K562 (cell line): Measurements from ENCODE around the gene MYL4. TPM values are rescaled to one million over a fixed set of nuclear protein-coding genes. Genes with fewer than 3 reads are reported as not detected.
A peak's percentile ranks its signal among the peaks of the same experiment; 100 is the strongest.

Experiments
- ATAC-seq: fragments of 200-7000 bp; cut with Tn5 transposase; 3 replicates; pipeline ENCODE4 v1.9.1; 2020; ENCODE audit warnings: moderate library complexity
- BruUV-seq: library from RNA; stranded (reverse); fragments of 400-500 nt; replicated peaks from 2 replicates; lab custom pipeline; 2021; lab: Mats Ljungman, UMichigan
- CTCF ChIA-PET: fragments of 300-600 bp; formaldehyde crosslinking; extraction: SDS; loops from one replicate; lab custom pipeline; 2021; ENCODE audit warnings: low intra/inter-chr PET ratio; lab: Yijun Ruan, JAX
- POLR2A ChIA-PET: fragments of 300-600, 350-650 bp; sonication (Branson Sonifier 250); formaldehyde crosslinking; extraction: SDS; loops from one replicate; lab custom pipeline; 2021; ENCODE audit warnings: antibody characterized with exemption, inconsistent platforms; lab: Yijun Ruan, JAX
- DNase-seq, 4 experiments: peaks; one replicate each; pipeline versions ENCODE4 v3.0.0 to v3.0.0-alpha.2; 2011 to 2018; ENCODE audit warnings: low spot score in 3 of 4, mixed read lengths in 3 of 4; ENCODE audit errors: extremely low read depth in 1 of 4
- FAIRE-seq: peaks from 2 replicates; lab custom pipeline; 2011; peaks lifted over from hg19 to GRCh38; lab: Jason Lieb, UNC
- H2AFZ ChIP-seq: 2 replicates; pipeline ENCODE4 v1.6.0; 2011; ENCODE audit warnings: low read depth, low read length, control low read depth, inconsistent platforms
- H3K27ac ChIP-seq: fragments of 200-600 bp; 3 replicates; pipeline ENCODE4 v1.8.0; 2011; ENCODE audit warnings: low read depth, mild to moderate bottlenecking, control low read depth, inconsistent platforms, low read length, moderate library complexity, mixed read lengths; ENCODE audit errors: extremely low read depth
- H3K27me3 ChIP-seq, 2 experiments: fragments of 300-600 bp in 1 of 2; 2 replicates in 1 of 2; 3 replicates in 1 of 2; pipeline versions ENCODE4 v1.6.0 to v1.8.0; 2011; ENCODE audit warnings: inconsistent platforms in 2 of 2, low read length in 2 of 2, mild to moderate bottlenecking in 1 of 2, mixed read lengths in 1 of 2, moderate library complexity in 1 of 2; ENCODE audit not compliant: control insufficient read depth in 2 of 2, insufficient read depth in 2 of 2
- H3K36me3 ChIP-seq: fragments of 300-600 bp; 3 replicates; pipeline ENCODE4 v1.8.0; 2011; ENCODE audit warnings: mild to moderate bottlenecking, low read length, inconsistent platforms; ENCODE audit not compliant: control insufficient read depth, insufficient read depth
- H3K4me1 ChIP-seq, 2 experiments: fragments of 200-600 bp in 1 of 2; replicated peaks in 1 of 2; 2 replicates in 1 of 2; 3 replicates in 1 of 2; pipeline versions ENCODE4 v1.5.1 to v1.8.0; 2011; ENCODE audit warnings: inconsistent platforms in 2 of 2, low read length in 2 of 2, mild to moderate bottlenecking in 1 of 2, mixed read lengths in 1 of 2, moderate library complexity in 1 of 2; ENCODE audit not compliant: control insufficient read depth in 2 of 2, insufficient read depth in 2 of 2
- H3K4me2 ChIP-seq: 2 replicates; pipeline ENCODE4 v1.6.1; 2011; ENCODE audit warnings: low read length, control low read depth, inconsistent platforms, mixed read lengths; ENCODE audit not compliant: insufficient read depth
- H3K4me3 ChIP-seq: fragments of 200-600 bp; sonication (generic), shearing (Covaris generic); 2 replicates; pipeline ENCODE4 v1.5.1; 2016; ENCODE audit warnings: control low read depth, inconsistent platforms
- H3K79me2 ChIP-seq: fragments of 200-600 bp; 3 replicates; pipeline ENCODE4 v1.8.0; 2011; ENCODE audit warnings: low read length, inconsistent platforms; ENCODE audit not compliant: control insufficient read depth, insufficient read depth
- H3K9ac ChIP-seq, 2 experiments: 2 replicates each; pipeline versions ENCODE4 v1.6.0 to v1.6.1; 2011; ENCODE audit warnings: low read depth in 2 of 2, low read length in 2 of 2, control low read depth in 1 of 2, inconsistent platforms in 1 of 2, mild to moderate bottlenecking in 1 of 2, mixed read lengths in 1 of 2; ENCODE audit not compliant: insufficient read depth in 1 of 2
- H3K9me1 ChIP-seq: one replicate; pipeline ENCODE4 v1.6.0; 2011; ENCODE audit warnings: inconsistent platforms, mild to moderate bottlenecking, low read length, moderate library complexity; ENCODE audit not compliant: control insufficient read depth, insufficient read depth
- H3K9me3 ChIP-seq: replicated peaks from 2 replicates; pipeline ENCODE4 v1.5.1; 2011; ENCODE audit warnings: low read depth, low read length, inconsistent platforms; ENCODE audit not compliant: control insufficient read depth, insufficient read depth
- H4K20me1 ChIP-seq: replicated peaks from 2 replicates; pipeline ENCODE4 v1.6.1; 2011; ENCODE audit warnings: low read length, inconsistent platforms, mixed read lengths; ENCODE audit not compliant: control insufficient read depth, insufficient read depth
- MAFK ChIP-seq: IDR thresholded peaks from 2 replicates; pipeline ENCODE4 v1.6.1; 2011; ENCODE audit warnings: low read length, improper control_type of control experiment
- PHB ChIP-seq: fragments of 250-450 bp; sonication (Bioruptor Pico); IDR thresholded peaks from 2 replicates; pipeline ENCODE4 v1.5.0; 2021
- PHB2 ChIP-seq: fragments of 450-650 bp; IDR thresholded peaks from 2 replicates; pipeline ENCODE4 v1.6.1; 2017; ENCODE audit warnings: low read depth
- RFX7 ChIP-seq: fragments of 250-450 bp; sonication (Bioruptor Pico); IDR thresholded peaks from 2 replicates; pipeline ENCODE4 v1.5.1; 2021; ENCODE audit warnings: mild to moderate bottlenecking
- TAF7 ChIP-seq: fragments of 450-650 bp; IDR thresholded peaks from 2 replicates; pipeline ENCODE4 v1.6.1; 2016; ENCODE audit warnings: missing genetic modification characterization, missing compliant biosample characterization
- ZNF165 ChIP-seq: fragments of 250-450 bp; sonication (Bioruptor Pico); IDR thresholded peaks from 2 replicates; pipeline ENCODE4 v1.4.0; 2020; ENCODE audit warnings: borderline replicate concordance
- WGBS: fragments of 100-300 bp; shearing (Covaris generic); methylation state at CpG from one replicate; pipeline ENCODE4 v1.1.6; 2016; ENCODE audit warnings: low coverage, mixed read lengths; ENCODE audit not compliant: insufficient coverage; ENCODE audit errors: missing lambda C conversion rate; 5-methylcytosine and 5-hydroxymethylcytosine counted together
- in situ Hi-C: fragments of 300-500 bp; cut with MboI; formaldehyde crosslinking; loops from 4 replicates; pipeline ENCODE4 v1.15.0; 2018; ENCODE audit warnings: inconsistent platforms, mixed read lengths
- intact Hi-C: fragments of 100-400 bp; cut with micrococcal nuclease; formaldehyde crosslinking; loops from 2 replicates; pipeline ENCODE4 v1.14.2; 2022
- polyA plus RNA-seq, 8 experiments: library from polyadenylated mRNA; depleted of rRNA in 4 of 8; stranded (reverse) in 5 of 8; unstranded in 3 of 8; fragments of >200 nt; fragmentation: Nextera tagmentation in 2 of 8; fragmentation: Illumina TruSeq in 1 of 8; extraction: Ambion mirVana in 2 of 8; extraction: Trizol in 1 of 8; gene quantifications; 2 replicates each; pipeline versions ENCODE4 v1.2.1 to v1.2.3, GENCODE V29; 2011 to 2014; ENCODE audit warnings: inconsistent platforms in 1 of 8, missing spikeins in 1 of 8
- total RNA-seq, 7 experiments: library from RNA; depleted of rRNA in 6 of 7; stranded (reverse); fragments of >200 nt in 6 of 7; fragmentation: Illumina TruSeq in 2 of 7; extraction: Trizol in 2 of 7; gene quantifications; 2 replicates each; pipeline versions ENCODE4 v1.2.1 to v1.2.3, GENCODE V29; 2011 to 2021; ENCODE audit warnings: low replicate concordance in 1 of 7
- TF ChIP-seq, protein P1 (sequence below): fragments of 200-800 bp; sonication (Bioruptor generic); IDR thresholded peaks from 2 replicates; pipeline ENCODE4 v1.6.1; 2016; ENCODE audit warnings: missing genetic modification characterization, missing compliant biosample characterization
- TF ChIP-seq, protein P2 (sequence below): fragments of 450-650 bp; formaldehyde crosslinking; IDR thresholded peaks from 2 replicates; pipeline ENCODE4 v1.4.0; 2020; ENCODE audit warnings: mild to moderate bottlenecking, moderate library complexity
- TF ChIP-seq, protein P3 (sequence below), 2 experiments: fragments of 450-650 bp; IDR thresholded peaks; 2 replicates each; pipeline ENCODE4 v1.6.1; 2016

MYL4 gene
- total and polyA plus RNA-seq, 9 of the 15 experiments (the other 6 are each of a cell fraction or from before 2014, with no cell fraction given), result 117 to 423 (median 221) TPM

DNA sequence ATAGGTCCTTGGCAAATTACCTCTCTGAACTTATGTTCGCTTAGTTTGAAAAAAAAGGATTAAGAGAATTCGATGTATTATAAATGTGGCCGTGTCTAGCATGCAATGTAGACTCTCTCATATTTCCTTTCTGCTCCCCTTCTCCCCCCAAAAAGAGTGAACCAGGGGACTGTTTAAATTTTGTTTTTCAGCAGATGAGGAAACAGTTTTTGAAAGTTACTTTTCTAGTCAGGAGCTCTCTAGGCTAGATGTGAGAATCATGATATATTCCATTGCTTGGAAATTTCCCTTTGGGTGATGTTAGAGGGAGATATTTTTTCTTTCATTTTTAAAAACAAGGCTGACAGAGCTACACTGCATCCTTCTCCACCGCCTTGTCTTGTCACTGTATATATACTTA lies 18.9 kb upstream of the MYL4 start:
- Histone ChIP-seq H3K4me1 (peaks cover 9 to 22% of the 10 kb centered on the region in 2 experiments; a peak in 4 of 5 replicates), H3K9me3 (no peaks in the 10 kb centered on the region), H3K27ac (peak overlapping the region; percentile 90), H3K79me2 (peaks cover 39% of the 10 kb centered on the region), H4K20me1 (0 out of 2 replicates have a peak, but pooled peaks cover 4% of the 10 kb centered on the region), H3K36me3 (peaks cover 6% of the 10 kb centered on the region; the same call in 2 of the 3 replicates), H3K4me2 (peak overlapping the region; percentile 76; the same call in 1 of the 2 replicates), H3K9ac (peak overlapping the region in 1 of 2 experiments; percentile 74; a peak in 2 of 4 replicates), H2AFZ (peak overlapping the region; percentile 85), H3K4me3 (no peak overlapping the region), H3K9me1 (no peaks in the 10 kb centered on the region), H3K27me3 (no peaks in the 10 kb centered on the region)
- 35% methylated on average over 4 of the region's 4 CpGs for whole genome bisulfite sequencing
- in situ Hi-C loops, result no loop called here
- intact Hi-C loops, result no loop called here
- TF ChIP-seq, protein P1, sequence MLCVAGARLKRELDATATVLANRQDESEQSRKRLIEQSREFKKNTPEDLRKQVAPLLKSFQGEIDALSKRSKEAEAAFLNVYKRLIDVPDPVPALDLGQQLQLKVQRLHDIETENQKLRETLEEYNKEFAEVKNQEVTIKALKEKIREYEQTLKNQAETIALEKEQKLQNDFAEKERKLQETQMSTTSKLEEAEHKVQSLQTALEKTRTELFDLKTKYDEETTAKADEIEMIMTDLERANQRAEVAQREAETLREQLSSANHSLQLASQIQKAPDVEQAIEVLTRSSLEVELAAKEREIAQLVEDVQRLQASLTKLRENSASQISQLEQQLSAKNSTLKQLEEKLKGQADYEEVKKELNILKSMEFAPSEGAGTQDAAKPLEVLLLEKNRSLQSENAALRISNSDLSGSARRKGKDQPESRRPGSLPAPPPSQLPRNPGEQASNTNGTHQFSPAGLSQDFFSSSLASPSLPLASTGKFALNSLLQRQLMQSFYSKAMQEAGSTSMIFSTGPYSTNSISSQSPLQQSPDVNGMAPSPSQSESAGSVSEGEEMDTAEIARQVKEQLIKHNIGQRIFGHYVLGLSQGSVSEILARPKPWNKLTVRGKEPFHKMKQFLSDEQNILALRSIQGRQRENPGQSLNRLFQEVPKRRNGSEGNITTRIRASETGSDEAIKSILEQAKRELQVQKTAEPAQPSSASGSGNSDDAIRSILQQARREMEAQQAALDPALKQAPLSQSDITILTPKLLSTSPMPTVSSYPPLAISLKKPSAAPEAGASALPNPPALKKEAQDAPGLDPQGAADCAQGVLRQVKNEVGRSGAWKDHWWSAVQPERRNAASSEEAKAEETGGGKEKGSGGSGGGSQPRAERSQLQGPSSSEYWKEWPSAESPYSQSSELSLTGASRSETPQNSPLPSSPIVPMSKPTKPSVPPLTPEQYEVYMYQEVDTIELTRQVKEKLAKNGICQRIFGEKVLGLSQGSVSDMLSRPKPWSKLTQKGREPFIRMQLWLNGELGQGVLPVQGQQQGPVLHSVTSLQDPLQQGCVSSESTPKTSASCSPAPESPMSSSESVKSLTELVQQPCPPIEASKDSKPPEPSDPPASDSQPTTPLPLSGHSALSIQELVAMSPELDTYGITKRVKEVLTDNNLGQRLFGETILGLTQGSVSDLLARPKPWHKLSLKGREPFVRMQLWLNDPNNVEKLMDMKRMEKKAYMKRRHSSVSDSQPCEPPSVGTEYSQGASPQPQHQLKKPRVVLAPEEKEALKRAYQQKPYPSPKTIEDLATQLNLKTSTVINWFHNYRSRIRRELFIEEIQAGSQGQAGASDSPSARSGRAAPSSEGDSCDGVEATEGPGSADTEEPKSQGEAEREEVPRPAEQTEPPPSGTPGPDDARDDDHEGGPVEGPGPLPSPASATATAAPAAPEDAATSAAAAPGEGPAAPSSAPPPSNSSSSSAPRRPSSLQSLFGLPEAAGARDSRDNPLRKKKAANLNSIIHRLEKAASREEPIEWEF, result no peak; the same call in 1 of the 2 replicates
- no peak for TF ChIP-seq PHB (CRISPR knock-in tag)
- TF ChIP-seq TAF7 (tag), result no peak
- TF ChIP-seq, protein P2, sequence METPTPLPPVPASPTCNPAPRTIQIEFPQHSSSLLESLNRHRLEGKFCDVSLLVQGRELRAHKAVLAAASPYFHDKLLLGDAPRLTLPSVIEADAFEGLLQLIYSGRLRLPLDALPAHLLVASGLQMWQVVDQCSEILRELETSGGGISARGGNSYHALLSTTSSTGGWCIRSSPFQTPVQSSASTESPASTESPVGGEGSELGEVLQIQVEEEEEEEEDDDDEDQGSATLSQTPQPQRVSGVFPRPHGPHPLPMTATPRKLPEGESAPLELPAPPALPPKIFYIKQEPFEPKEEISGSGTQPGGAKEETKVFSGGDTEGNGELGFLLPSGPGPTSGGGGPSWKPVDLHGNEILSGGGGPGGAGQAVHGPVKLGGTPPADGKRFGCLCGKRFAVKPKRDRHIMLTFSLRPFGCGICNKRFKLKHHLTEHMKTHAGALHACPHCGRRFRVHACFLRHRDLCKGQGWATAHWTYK (CRISPR knock-in tag), result no peak
- TF ChIP-seq PHB2, result no peak
- TF ChIP-seq RFX7 (CRISPR knock-in tag), result peak; percentile 60; the same call in 1 of the 2 replicates
- TF ChIP-seq, protein P3, sequence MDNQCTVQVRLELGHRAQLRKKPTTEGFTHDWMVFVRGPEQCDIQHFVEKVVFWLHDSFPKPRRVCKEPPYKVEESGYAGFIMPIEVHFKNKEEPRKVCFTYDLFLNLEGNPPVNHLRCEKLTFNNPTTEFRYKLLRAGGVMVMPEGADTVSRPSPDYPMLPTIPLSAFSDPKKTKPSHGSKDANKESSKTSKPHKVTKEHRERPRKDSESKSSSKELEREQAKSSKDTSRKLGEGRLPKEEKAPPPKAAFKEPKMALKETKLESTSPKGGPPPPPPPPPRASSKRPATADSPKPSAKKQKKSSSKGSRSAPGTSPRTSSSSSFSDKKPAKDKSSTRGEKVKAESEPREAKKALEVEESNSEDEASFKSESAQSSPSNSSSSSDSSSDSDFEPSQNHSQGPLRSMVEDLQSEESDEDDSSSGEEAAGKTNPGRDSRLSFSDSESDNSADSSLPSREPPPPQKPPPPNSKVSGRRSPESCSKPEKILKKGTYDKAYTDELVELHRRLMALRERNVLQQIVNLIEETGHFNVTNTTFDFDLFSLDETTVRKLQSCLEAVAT (IDR thresholded peaks at IDR 0.05), result 0 out of 4 replicates have a peak, but pooled peaks of 1 of the 2 experiments have one; percentile 11
- TF ChIP-seq ZNF165 (CRISPR knock-in tag), result no peak
- no peak for TF ChIP-seq MAFK
- DNase-seq (no peak), ATAC-seq (no peak), FAIRE-seq (no peak)
- ChIA-PET POLR2A (interaction anchor here (0.7 to 2.7 kb wide), 14 partner anchors 8 to 413 kb away, joined by 3 to 24 read pairs (median 4); partner anchors contain the start of gene MYL4), CTCF (no interaction called here)
- BruUV-seq, result no TSS peak
